Endothelial cell (in vitro differentiated cells): Measurements from ENCODE around the gene EXOSC2. TPM values are rescaled to one million over a fixed set of nuclear protein-coding genes. Genes with fewer than 3 reads are reported as not detected.
"Not testable (repeated sequence)": the region's sequence is repeated elsewhere in the genome, so short reads cannot be mapped to it uniquely, and the experiment has no call there.

Experiments used
- DNase-seq: peaks from one replicate; pipeline ENCODE4 v3.0.0; 2021; ENCODE audit warnings: low spot score
- H3K27ac Mint-ChIP-seq: one replicate; pipeline ENCODE4 v1.8.0; 2021; ENCODE audit warnings: mixed read lengths, inconsistent platforms; ENCODE audit not compliant: unreplicated experiment
- H3K27me3 Mint-ChIP-seq: one replicate; pipeline ENCODE4 v1.8.0; 2021; ENCODE audit warnings: mild to moderate bottlenecking, moderate library complexity, mixed read lengths, inconsistent platforms; ENCODE audit not compliant: unreplicated experiment
- H3K36me3 Mint-ChIP-seq: one replicate; pipeline ENCODE4 v1.8.0; 2021; ENCODE audit warnings: mild to moderate bottlenecking, low read depth, mixed read lengths, inconsistent platforms; ENCODE audit not compliant: unreplicated experiment
- H3K4me1 Mint-ChIP-seq: one replicate; pipeline ENCODE4 v1.8.0; 2021; ENCODE audit warnings: mild to moderate bottlenecking, mixed read lengths, inconsistent platforms; ENCODE audit not compliant: unreplicated experiment
- H3K4me3 Mint-ChIP-seq: one replicate; pipeline ENCODE4 v1.8.0; 2021; ENCODE audit warnings: mild to moderate bottlenecking, mixed read lengths, inconsistent platforms; ENCODE audit not compliant: unreplicated experiment
- H3K9me3 Mint-ChIP-seq: one replicate; pipeline ENCODE4 v1.8.0; 2021; ENCODE audit warnings: mixed read lengths, inconsistent platforms; ENCODE audit not compliant: unreplicated experiment
- total RNA-seq: library from RNA; stranded (reverse); fragmentation: NEBNext Ultra II Directional; extraction: Animal tissue kit (Norgen Biotek cat#: 25700); gene quantifications from one replicate; pipeline ENCODE4 v1.2.1, GENCODE V29; 2021; ENCODE audit not compliant: unreplicated experiment
- TF ChIP-seq, protein P1 (sequence below): fragments of 200-600 bp; sonication (generic); IDR thresholded peaks from one replicate; pipeline ENCODE4 v1.5.0; 2021; ENCODE audit warnings: antibody characterized with exemption; ENCODE audit not compliant: unreplicated experiment

EXOSC2 gene
- total RNA-seq, 1 donor from 2014 or later = 26.0 TPM

DNA sequence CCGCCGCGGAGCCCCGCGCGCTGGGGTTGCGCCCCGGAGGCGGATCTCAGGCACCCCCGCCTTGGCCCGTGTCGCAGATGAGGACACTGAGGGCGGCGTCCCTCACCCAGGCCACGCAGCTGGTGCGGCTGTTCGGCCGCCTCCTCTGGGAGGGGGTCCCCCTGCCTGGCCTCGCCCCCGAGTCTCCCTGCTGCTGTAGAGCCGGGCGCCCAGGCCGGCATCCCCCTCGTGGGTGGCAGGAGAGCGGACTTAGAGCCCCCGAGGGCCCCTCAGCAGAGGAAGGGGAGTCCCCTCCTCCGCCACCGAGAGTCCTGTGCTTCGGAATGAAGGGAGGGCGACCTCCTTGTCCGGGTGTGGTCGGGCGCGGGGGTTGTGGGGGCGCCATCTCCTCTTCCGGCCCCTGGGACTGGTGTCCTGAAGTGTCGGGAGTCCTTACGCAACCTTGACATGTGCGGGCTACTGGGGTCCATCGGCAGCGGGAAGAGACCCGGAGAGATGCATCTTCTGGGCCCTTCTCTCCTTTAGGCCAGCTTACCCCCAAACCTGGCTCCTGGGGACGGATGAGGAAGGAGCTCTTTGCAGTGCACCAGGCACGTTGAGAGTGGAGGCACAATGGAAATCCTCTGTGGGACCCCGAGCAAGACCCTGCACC, 11.7 kb upstream of the EXOSC2 start:
- H3K9me3 Mint-ChIP-seq = no peaks in the 10 kb centered on the region
- peaks cover 3% of the 10 kb centered on the region for H3K36me3 Mint-ChIP-seq
- no peak overlapping the region for H3K4me3 Mint-ChIP-seq
- TF ChIP-seq, protein P1, sequence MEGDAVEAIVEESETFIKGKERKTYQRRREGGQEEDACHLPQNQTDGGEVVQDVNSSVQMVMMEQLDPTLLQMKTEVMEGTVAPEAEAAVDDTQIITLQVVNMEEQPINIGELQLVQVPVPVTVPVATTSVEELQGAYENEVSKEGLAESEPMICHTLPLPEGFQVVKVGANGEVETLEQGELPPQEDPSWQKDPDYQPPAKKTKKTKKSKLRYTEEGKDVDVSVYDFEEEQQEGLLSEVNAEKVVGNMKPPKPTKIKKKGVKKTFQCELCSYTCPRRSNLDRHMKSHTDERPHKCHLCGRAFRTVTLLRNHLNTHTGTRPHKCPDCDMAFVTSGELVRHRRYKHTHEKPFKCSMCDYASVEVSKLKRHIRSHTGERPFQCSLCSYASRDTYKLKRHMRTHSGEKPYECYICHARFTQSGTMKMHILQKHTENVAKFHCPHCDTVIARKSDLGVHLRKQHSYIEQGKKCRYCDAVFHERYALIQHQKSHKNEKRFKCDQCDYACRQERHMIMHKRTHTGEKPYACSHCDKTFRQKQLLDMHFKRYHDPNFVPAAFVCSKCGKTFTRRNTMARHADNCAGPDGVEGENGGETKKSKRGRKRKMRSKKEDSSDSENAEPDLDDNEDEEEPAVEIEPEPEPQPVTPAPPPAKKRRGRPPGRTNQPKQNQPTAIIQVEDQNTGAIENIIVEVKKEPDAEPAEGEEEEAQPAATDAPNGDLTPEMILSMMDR = no peak
- peaks cover 13% of the 10 kb centered on the region for H3K27me3 Mint-ChIP-seq
- no peak for DNase-seq
- no peak overlapping the region for H3K27ac Mint-ChIP-seq
- H3K4me1 Mint-ChIP-seq = no peaks in the 10 kb centered on the region

DNA sequence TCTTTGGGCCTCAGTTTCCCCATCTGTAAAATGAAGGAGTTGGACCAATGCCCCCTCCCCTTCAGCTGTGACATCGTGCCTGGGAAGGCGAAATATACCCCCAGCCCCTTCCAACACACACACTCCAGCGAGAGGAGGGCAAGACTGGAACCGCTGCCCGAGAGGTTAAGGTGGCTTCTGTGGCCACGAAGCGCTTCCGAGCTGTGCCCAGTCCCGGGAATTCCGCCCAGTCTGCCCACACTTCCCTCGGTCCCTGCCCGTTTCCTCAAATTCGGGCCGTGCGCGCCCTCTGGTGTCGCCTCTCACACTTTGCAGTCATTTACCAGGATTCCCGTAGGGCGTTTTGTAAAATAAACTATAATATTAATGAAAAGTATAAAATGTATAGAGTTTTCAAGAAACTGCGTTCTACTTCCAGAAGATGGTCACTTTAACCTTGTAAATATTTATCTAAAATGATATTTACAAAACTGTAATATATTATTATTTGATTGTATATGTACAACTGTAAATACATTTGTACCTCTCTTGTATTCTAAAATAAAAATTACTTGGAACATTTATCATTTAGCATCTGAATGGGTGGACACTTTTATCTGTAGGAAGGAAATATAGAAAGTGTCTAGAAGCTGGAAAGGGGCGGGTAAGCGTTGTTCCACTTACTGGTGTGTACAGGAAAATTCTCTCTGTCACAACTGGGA, 11.0 kb upstream of the EXOSC2 start:
- H3K9me3 Mint-ChIP-seq = no peaks in the 10 kb centered on the region
- H3K4me3 Mint-ChIP-seq = peak overlapping the region; percentile 52
- no peaks in the 10 kb centered on the region for H3K4me1 Mint-ChIP-seq
- H3K27me3 Mint-ChIP-seq = peaks cover 13% of the 10 kb centered on the region
- TF ChIP-seq, protein P1 = peak; percentile 77
- peaks cover 3% of the 10 kb centered on the region for H3K36me3 Mint-ChIP-seq
- DNase-seq = peak; percentile 77
- no peak overlapping the region for H3K27ac Mint-ChIP-seq

DNA sequence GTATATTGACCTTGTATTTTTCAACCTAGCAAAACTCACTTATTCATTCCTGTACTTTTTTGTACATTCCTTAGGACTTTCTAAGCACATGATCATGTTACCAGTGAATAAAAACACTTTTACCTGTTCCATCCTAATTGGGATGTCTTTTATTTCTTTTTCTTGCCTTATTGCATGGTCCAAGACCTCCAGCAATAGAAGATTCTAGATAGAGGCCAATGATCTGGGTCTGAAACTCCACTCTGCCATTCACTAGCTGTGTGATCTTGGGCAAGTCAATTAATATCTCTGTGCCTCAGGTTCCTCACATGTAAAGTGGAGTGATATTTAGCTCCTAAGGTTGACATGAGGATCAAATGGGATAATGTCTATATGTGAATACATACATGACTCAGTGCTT, 8.5 kb upstream of the EXOSC2 start:
- H3K27ac Mint-ChIP-seq = no peak overlapping the region
- TF ChIP-seq, protein P1 = no peak

DNA sequence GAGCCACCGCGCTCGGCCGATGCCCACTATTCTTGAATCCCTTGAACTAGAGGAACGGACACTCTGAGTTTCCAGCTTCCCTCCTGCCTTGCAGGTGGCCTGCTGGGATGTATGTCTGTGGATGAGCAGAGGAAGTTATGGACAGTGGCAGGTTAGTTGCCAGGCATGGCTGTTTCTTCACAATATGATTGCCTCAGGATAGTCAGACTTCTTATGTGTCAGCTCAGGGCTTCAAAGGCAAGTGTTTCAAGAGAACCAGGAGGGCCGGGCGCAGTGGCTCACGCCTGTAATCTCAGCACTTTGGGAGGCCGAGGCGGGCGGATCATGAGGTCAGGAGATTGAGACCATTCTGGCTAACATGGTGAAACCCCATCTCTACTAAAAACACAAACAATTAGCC, 7.6 kb upstream of the EXOSC2 start:
- H3K9me3 Mint-ChIP-seq, H3K27ac Mint-ChIP-seq, H3K4me3 Mint-ChIP-seq, H3K4me1 Mint-ChIP-seq, H3K27me3 Mint-ChIP-seq, DNase-seq, H3K36me3 Mint-ChIP-seq: not testable (repeated sequence)

More for the DNA sequence above, 8.5 kb upstream of the EXOSC2 start:
- Mint-ChIP-seq H3K4me1 (no peaks in the 10 kb centered on the region), H3K27me3 (peaks cover 7% of the 10 kb centered on the region), H3K36me3 (peaks cover 3% of the 10 kb centered on the region), H3K9me3 (no peaks in the 10 kb centered on the region), H3K4me3 (no peak overlapping the region)
- DNase-seq = no peak

DNA sequence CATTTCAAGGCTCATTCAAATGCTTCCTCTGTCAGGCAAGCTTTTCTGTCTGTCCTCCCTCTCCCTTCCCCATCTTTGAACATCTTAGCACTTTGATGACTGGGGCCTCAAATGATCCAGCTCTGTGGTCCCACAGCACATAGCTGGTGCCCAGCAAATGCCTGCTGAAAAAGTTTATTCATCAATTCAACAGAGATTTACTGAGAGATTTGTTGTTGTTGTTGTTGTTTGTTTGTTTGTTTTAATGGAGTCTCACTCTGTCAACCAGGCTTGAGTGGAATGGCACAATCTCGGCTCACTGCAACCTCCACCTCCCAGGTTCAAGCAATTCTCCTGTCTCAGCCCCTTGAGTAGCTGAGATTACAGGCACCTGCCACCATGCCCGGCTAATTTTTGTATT, 6.0 kb upstream of the EXOSC2 start:
- TF ChIP-seq, protein P1 = no peak
- DNase-seq = no peak
- H3K27me3 Mint-ChIP-seq = peaks cover 8% of the 10 kb centered on the region
- H3K36me3 Mint-ChIP-seq = peaks cover 3% of the 10 kb centered on the region
- H3K27ac Mint-ChIP-seq = no peak overlapping the region
- peaks cover 2% of the 10 kb centered on the region for H3K4me1 Mint-ChIP-seq
- no peaks in the 10 kb centered on the region for H3K9me3 Mint-ChIP-seq
- no peak overlapping the region for H3K4me3 Mint-ChIP-seq
